TTC549 (cell line): ENCODE data around the gene RHOF.

Source experiments
- FAIRE-seq: peaks from 2 replicates; lab custom pipeline; 2012; peaks lifted over from hg19 to GRCh38; lab: Jason Lieb, UNC

The RHOF gene

DNA sequence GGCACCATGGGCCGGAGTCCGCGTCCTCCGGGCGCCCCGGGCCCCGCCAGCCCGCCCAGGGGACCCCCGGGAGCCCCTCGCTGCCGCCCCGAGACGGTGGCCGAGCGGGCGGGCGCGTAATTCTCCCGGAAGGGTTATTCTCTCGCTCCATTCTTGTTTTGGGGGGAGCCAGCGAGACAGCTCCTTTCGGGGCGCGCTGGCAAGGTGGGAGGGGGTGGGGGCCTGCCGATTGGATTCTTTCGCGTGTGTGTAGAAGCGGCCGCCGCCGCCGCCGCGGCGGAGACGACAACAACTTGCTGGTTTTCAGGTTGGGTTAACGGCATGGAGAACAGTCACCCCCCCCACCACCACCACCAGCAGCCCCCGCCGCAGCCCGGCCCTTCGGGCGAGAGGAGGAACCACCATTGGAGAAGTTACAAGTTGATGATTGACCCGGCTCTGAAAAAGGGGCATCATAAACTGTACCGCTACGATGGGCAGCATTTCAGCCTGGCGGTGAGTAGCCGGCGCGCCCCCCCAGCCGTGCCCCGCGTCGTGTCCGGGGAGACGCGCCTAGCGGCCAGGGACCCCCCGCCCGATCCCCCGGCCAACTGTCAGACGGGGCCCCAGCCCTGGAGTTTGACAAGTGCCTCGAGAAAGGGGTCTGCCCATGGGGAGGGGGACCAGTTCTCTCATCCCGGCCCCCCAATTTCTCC lies 11.1 kb upstream of the RHOF start:
- FAIRE-seq, result no peak

DNA sequence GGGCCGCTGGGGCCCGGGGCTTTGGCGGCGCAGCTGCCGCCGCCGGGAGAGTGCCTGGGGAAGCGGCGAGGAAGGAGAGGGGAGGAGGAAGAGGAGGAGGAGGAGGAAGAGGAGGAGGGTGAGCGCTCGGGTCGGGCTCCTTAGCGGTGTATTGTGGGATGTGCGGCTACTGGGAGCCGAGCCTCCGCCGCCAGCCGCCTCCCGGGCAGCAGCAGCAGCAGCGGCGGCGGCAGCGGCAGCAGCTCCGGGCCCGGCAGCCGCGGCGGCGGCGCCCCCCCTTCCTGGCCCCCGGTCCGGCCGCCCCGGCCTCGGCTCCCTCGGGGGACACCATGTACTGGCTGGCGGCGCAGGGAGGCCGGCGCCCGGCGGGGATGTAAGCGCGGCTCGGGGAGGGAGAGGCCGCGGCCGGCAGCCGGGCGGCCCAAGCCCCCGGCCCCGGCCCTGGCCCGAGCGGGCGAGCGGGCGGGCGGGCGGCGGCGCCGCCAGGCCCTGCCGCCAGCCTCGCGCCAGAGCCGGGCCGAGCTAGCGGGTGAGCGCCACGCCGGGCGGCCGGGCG lies 10.5 kb upstream of the RHOF start, which contains the start of gene SETD1B:
Gene SETD1B (plus strand): TSS at position 149 of the 556 bp plus-strand sequence. CDS start 729 bp downstream, outside the sequence.
- no peak for FAIRE-seq

DNA sequence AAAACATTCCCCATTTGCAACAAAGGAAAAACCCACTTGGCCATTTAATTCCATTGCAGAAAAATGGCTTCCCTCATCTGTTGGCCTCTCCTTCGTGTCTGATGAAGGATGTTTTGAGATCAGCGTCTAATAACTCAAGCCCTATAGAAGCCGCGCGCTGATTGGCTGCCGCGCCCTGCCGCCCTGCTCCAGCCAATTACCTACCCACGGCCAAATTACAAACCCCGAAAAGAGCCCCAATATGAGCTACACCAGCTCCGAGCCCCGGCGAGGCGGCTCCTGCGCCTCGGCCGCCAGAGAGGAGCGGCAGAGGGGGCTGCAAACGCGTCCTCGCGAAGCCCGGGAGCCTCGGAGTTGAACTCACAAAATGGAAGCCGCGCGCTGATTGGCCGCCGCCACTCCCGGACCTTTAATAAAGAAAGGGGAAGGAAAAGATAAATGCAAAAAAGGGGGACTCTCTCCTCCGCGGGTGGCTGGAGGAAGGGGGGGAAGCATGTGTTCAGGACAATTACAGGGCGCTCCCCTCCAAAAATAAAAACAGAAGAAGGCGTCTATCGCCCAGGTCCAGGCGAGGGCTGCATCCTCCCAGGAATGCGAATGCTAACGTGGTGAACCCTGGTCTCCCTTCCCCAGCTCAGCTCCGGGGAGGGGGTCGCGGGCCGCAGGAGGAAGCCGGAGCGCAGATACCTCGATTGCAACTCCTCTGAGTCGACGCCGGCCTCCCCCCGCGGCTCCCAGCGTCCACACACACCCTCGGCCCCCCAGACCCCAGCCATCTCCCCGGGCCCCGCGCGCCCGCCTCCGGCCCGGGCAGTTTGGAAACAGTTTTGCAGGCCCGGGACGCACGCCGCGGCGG lies 9.6 kb upstream of the RHOF start:
- peak; percentile 94 for FAIRE-seq

DNA sequence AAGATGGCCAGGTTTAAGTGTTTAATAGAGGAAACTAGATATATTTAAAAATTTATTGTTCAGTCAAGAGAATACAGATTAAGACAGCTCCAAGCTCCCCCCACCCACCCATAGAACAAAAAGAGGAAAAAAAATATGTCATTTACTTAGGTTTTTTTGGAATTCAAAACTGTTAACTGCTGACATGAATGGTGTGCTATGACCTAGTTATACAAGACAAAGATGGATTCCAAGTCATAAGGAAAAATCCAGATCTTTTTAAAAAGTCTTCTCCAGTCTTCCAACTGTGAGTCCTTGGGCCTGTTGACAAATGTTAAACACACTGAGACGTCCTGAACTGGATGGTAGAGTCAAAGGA lies 9.0 kb upstream of the RHOF start:
- FAIRE-seq, result no peak

DNA sequence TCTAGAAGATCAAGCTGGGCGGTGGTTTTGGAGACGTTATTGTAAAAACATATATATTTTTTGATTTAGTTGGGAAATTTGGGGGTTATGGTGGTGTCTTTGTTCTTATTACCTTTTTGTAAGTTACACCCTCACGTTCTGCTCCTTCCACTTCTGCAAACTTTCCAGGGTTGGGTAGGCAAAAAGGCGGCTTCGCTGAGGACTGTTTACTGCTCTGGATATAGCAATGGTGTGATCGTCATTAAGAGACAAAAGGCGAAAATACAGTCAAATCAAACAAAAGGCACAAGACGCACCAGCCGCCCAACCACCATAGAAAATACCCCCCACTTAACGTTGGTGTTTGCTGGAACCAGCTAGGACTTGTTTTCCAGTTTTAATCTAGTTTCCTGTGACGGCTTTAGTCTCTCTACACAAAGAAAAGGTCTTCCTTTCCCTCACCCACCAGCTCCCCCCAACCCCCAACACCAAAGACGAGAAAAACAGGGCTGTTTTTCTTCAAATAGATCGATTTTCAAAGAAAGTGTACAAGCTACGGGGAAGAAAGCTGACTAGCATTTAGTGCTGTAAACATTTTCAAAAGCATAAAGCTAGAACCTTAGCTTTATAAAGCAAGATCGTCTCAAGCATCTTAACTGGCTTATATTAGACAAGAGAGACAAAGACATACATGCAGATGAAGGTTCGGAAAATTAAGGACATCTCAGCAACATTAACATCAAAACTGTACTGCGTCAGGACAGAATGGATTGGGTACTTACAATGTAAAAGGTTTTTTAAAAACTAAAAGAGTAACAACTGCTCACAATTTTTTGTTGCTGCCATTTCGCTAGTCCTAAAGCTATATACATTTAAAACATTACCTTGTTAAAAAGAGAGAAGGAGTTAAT lies 8.4 kb upstream of the RHOF start:
- FAIRE-seq, result no peak

DNA sequence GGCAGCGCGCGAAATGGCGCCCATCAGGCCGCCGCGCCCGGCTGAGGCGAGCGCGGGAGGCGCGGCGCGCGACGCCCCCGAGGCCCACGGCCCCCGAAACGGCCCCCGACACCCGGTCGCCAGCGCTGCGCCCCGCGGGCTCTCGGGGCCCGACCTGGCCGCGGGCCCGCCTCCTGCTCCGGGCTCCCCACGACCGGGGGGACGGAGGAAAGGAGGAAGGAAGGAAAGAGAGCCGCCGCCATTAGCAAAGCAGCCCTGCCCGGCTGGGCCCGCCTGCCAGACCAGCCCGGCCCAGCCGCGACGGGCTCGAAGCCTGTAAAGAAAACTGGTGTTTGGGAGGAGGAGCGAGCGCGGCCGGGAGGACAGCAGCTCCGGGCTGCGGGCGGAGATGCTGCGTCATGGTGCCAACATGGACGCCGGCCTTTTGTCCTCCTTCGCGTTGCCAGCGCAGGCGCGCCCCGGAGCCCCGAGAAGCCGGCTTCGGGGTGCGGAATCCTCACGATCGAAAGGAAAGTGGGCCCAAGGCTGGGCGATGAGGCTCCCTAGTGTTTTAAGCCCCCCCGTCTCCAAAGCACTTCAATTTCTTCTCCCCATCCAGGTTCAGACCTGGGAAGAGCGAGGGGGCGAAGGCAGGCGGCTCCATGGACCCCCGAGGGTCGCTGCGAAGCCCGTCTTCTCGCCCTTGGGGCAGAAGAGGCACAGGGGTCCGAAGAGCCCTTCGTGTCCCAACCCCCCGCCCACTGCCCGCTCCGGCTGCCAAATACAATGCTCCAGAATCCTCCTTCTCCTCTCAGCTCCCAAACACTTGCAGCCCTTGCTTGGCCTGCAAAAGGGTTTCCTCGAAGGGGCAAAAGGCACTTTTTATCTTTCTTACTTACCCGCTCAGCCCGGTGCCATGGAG lies 7.5 kb upstream of the RHOF start:
- no peak for FAIRE-seq

DNA sequence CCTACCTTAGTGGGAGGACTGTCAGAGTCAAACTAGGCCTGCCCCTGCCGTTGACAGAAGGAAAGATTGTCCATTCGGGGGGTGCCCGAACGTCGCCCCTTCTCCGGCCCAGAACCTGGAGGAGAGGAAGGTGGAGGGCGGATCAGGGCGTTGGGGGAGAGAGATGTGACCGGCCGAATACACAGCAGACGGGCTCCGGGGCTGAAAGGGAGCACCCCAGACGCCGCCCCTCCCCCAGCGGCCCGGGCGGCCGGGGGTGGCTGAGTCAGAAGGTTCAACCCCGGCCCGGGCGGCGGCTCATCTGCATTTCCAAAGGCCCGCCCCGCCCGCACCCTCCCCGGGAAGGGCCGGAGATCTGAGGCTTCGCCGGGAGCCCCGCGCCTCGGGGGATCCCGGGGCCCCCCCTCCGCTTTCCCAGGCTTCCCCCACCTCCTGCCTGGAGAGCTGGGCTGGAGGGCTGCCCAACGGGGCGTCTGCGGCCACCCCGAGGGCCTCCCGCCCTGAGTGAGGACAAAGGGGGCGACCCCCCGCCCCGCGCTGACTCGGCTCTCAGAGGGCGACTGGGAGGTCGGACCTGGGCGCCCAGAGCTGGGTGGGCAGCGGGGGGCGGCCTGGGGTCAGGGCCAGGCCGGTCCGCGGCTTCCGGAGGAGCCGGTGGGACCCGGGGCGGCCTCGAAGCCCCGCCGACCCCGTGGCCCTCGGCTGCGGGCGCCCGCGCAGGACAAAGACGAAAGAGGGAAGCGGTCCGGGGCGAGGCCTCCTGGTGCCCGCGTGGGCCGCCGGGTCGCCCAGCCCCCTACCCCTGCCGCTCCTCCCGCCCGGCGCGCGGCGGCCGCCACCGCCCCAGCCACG lies 6.6 kb upstream of the RHOF start:
- FAIRE-seq, result no peak

DNA sequence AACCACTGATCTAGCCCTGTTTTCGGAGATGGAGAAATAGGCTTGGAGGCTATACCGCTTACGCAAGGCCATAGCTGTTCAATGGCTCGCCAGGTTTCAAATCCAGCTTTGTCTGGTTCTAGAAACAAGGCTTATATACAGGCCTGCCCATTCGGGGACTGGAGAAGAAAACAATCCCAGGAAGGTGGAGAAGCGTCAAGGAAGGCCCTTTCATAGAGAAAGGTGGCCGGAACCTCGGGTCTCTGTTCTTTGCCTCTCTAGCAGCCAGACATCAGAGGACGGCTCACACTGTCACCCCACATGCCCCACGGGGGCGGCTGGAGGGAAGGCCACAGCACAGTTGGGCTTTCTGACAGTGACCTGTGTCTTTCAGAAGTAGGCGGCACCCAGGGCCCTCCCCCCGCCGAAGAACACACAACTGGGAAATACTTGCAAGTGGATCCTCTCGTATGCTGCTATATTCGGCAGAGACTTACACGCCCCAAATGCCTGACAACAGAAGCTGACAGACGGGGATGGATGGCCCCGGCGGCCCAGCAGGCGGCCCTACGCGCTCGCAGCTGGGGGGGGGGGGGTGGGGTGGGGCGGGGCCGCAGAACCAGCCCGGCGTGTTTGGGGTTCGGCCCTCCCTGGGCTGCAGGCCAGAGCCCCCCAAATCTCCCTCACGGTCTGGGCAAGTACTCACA lies 5.8 kb upstream of the RHOF start:
- FAIRE-seq, result no peak

DNA sequence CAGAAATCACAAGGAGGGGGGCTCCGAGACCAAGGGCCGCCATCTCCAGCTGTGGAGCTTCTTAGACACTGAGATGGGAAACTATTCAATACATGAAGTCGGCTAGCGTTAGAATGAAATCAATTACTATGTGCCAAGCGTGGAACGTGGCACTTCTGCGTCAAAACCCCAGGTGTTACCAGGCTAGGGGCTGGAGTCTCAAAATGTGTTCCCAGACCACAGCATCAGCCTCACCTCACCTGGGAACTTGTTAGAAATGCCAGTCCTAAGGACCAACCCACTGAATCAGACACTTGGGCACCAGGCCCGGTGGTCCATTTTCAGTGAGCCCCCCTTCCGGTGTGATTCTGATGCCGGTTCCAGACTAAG lies 5.3 kb upstream of the RHOF start:
- FAIRE-seq, result no peak

DNA sequence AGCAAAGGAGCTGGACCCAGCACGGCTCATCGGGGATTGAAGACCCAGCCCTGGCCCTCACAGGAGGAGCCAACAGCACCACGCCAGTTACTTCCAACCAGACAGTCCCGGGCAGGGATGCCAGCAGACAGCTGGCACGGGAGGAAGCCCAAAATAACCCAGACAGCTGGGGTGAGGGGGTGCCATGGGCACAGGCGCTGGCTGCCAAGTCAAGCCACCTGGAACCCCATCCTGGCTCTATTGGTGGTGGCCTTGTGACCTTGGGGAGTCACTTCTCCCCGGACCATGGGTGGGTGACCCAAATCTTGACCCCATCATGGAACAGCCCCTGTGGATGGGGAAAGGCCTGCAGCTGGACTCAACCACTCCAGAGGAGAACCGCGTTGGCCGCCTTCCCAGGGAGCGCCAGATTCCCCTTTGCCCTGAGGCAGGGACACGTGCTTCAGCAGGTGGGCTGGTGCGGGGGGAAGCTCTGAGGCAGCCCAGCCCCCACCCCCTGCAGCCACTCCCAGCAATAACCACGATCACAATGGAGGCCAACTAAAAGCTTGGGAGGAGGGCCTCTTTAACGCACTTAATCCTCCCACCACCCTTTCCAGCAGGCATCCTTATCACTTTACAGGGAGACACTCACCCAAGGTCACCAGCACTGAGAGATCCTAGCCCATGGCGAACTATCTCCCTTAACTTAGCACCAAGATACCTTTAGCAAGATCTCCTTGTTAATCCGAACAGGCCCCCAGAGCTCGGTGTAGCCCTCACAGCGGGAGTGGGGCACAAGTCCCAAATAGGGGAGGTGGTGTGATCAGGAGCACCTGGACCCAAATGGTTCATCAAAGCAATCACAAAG lies 4.7 kb upstream of the RHOF start:
- no peak for FAIRE-seq

DNA sequence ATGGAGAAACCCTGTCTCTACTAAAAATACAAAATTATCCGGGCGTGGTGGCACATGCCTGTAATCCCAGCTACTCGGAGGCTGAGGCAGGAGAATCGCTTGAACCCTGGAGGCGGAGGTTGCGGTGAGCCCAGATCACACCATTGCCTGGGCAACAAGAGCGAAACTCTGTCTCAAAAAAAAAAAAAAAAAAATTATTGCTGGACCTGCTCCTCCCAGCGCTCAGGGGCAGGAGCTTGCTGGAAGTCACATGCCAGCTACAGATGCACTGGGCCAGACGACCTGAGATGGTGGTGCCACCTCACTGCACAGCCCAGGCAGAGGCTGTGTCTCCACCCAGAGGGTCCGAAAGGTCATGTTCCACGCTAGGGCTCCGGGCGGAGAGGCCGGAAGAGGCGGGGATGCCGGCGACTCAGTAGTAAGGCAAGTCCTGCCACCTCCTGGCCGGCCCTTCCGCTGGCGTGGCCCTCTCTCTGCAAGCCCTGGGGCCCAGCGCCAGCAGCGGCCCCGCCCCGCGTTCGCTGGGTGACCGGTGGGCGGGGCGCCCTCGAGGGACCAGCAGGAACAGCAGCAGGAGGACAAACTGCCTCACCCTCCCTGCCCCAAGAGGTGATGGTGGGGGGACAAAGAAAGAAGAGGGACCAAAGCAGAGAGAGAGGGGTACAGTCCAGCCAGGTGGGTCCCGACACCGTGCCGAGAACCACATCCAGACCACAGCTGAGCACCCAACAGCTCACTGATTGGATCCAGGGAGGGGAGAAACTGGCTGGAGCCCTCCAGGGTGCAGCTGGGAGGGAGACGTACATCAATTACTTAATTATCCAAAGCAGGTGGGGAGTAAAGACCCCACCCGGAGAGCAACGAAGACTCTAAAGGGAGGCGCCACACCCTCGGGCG lies 3.6 kb upstream of the RHOF start:
- no peak for FAIRE-seq

DNA sequence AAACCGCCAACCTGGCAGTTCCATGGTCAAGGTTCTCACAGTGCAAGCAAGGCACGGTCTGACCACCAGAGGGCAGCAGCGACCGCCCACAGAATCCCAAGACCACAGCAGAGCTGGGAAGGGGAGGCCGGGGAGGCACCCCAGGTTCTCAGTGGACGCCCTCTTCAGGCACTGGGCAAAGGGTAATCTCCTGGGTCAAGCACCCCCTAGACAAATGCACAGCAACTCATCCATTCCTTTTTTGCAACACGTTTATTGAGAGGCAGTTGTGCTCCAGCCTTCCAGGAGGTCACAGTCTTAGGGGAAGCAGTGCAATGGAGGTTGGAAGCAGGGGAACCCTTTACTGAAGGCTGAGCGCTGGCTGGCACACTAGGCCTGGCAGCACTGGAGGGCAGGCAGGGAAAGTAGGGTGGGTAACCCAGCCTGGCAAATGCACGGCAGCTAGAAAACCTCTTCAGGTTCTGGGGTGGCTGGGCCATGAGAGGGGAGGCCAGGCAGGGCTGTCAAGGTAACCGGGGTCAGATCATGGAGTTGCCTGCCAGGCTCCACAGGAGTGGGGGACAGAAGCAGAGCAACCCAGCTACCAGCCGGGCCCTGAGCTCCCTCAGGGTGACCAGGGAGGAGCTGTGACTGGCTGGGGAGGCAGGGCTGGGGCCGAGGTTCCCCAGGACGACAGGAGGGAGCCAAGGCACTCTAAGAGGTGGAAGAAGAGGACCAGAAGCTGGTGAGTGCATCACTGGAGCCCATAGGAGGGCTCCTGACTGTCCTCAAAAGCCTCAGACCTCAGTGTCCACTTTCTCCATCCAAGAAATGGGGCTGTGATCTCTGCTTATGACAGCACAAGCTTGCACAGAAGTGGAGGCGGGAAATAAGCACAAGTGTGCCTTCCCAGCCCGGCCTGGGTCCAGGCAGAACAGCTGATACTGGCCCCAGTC lies 1.8 kb upstream of the RHOF start:
- FAIRE-seq, result no peak

DNA sequence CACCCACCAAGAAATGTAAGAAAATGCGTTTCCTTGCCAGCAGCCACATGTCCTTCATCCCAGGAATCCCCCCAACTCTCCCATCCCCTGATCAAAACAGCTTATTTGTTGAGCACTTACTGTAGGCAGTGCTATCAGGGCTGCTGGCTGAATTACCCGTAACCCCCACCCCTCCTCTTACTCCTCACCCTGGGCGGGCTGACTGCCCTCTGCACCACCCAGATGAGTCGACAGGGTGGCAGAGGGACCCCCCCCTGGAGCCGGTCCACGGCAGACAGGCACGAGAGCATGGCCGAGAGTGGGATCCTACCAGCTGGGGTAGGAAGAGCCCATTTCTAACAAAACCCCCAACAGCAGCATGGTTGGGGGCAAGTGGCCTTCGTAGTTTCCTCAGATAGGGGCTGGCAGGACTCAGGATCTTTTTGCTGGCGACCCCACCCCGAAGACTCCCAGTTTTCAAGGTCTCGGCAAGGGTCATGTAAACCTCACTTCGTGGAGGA lies 1.1 kb upstream of the RHOF start:
- no peak for FAIRE-seq

DNA sequence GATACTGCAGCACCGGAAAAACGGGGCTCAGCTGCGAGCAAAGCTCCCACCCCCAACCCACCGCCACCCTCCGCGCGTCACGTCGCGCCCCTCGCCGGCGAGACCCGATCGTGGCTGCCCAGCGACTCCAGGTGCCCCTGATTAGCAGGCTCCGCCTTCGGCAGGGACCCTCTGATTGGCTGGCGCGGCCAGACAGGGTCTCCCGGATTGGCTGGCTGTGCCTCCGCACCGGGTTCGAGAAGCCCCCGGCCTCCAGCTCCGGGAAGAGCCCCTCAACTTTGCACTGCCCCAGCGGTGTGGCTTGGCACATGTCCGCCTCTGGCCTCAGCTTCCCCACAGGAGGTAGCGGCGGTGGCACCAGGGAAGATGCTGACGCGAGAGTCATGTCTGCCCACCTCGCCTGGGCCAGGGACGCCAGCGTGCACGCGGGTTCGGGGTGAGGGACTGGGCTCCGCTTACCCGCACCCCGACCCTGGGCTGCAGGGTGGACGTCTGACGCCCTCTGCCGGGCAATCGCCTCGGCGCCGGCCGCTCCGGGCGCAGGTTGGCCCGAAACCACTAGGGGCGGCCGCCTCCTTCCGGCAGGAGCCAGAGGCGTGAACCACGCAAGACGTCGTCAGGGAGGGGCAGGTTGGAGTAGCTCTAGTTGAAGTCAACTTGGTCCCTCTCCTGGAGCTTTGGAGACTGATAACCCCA lies 498 bp upstream of the RHOF start:
- FAIRE-seq, result no peak

DNA sequence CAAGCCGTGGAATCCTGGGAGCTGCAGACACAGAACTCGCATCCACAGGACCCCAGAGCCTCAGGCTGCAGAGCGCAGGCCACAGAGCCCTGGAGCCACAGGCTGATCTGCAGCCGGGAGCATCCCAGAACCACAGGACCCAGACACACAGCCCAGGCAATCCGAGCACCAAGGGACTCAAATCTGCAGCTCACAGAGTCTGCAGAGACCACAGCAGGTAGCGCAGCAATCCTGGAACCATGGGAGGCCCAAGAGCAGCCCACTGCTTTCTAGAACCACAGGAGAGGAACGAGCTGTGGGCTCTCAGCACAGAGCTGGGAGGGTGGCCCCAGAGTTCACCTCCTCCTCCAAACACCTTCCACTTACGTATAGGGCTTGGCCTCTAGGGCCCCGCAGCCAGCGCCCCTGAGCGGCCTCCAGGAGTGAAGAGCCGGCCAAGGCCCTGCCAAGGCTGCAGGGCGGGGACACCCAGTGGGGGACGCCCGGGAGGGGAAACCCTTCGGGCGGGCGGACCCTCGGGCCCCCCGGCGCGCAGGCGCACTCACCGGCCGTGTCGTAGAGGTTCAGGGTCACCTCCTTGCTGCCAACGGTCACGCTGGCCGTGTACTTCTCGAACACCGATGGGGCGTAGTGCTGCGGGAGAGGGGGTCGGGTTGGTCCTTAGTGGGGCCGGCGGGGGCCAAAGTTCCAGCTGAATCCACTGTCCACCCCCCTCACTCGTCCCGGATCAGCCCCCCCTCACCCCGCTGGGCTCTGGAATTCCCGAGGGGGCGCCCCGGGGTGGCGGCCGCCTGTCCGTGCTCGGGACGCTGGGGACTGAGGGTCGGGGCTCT lies 665 bp downstream of the RHOF start:
- no peak for FAIRE-seq
